ENCODE measurements around the gene TMEM245.
"Not testable (repeated sequence)": the region's sequence is repeated elsewhere in the genome, so short reads cannot be mapped to it uniquely, and the experiment has no call there.

TMEM245 gene

DNA sequence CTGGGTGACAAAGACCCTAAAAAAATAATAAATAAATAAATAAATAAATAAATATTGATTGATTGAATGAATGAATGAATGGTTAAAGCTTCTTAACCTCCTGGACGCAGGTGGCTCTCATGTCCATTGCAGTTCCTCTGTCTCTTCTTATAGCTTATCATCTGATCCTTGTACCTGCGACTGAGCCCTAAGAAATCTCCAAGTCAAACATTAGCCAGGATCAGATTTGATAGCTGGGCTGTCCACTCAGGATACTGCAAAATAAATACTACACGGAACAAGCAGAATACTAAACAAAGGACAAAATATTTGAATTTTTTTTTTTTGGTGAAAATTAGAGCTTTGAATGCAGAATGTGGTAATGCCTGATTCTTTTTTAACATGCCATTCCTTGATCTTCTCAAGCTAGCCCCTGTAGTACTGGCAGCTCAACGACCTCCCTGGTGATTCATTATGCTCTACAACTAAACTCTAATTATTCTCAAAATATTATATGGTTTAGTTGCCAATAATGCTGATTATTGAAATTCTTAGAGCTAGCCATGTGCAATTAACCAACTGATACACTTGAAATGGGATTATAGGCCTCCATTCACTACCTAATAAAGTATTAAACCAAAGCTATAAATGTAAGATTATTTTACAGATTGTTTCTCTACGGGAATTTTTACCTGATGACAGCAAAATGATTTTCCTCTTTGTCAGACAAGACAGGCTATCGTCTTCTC is 9.9 kb upstream of the TMEM245 start:
- Histone ChIP-seq H3K9me3 (ENCODE audit: control insufficient read depth, insufficient read depth, low read length) (no peaks in the 10 kb centered on the region), H3K4me1 (ENCODE audit: control insufficient read depth, insufficient read depth, low read length) (no peaks in the 10 kb centered on the region), H3K9ac (ENCODE audit: low read depth, low read length) (no peak overlapping the region), H3K4me3 (ENCODE audit: low read depth, low read length) (no peak overlapping the region), H3K27me3 (ENCODE audit: control insufficient read depth, insufficient read depth, low read length) (no peaks in the 10 kb centered on the region), H3K36me3 (ENCODE audit: control insufficient read depth, insufficient read depth, low read length) (no peaks in the 10 kb centered on the region)

DNA sequence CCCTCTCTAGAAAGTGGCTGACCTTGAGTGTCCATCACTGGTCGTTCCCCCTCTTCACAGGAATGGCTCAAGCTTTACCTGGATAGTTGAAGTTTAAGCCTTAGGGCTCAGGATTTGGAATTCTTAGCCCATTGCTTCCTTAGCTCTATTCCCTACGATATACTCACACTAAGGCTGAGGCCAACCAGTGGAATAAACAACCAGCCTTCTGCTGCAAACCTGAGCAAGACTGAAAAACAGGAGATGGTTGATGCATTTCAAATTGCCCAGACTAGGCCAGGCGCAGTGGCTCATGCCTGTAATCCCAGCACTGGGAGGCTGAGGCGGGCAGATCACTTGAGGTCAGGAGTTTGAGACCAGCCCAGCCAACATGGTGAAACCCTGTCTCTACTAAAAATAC is 6.9 kb upstream of the TMEM245 start:
- H3K4me1 ChIP-seq (ENCODE audit: control insufficient read depth, insufficient read depth, low read length); H3K9ac ChIP-seq (ENCODE audit: low read depth, low read length); H3K4me3 ChIP-seq (ENCODE audit: low read depth, low read length); H3K27me3 ChIP-seq (ENCODE audit: control insufficient read depth, insufficient read depth, low read length); H3K36me3 ChIP-seq (ENCODE audit: control insufficient read depth, insufficient read depth, low read length); H3K9me3 ChIP-seq (ENCODE audit: control insufficient read depth, insufficient read depth, low read length): not testable (repeated sequence)

DNA sequence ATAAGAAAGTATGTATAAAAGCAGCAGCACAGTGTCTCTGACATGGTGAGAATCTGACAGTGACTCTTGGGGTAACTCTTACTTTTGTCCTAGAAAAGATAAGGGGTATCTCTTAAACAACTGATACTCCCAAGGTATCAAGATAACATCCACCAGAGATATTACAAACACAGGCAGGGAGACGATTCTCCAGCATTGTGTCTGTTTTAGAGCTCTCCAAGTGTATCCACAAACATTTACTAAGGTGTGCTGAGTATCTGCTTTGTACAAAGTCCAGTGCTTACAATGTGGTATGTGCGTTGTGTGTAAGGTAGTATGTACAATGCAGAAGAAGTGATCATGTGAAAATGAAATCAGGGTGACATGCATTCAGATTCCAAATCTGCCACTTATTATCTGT is 4.4 kb upstream of the TMEM245 start:
- no peak overlapping the region for H3K9ac ChIP-seq (ENCODE audit: low read depth, low read length)
- H3K4me3 ChIP-seq (ENCODE audit: low read depth, low read length), result no peak overlapping the region
- no peaks in the 10 kb centered on the region for H3K36me3 ChIP-seq (ENCODE audit: control insufficient read depth, insufficient read depth, low read length)
- H3K9me3 ChIP-seq (ENCODE audit: control insufficient read depth, insufficient read depth, low read length), result no peaks in the 10 kb centered on the region
- no peaks in the 10 kb centered on the region for H3K27me3 ChIP-seq (ENCODE audit: control insufficient read depth, insufficient read depth, low read length)
- peaks cover 12% of the 10 kb centered on the region for H3K4me1 ChIP-seq (ENCODE audit: control insufficient read depth, insufficient read depth, low read length)

DNA sequence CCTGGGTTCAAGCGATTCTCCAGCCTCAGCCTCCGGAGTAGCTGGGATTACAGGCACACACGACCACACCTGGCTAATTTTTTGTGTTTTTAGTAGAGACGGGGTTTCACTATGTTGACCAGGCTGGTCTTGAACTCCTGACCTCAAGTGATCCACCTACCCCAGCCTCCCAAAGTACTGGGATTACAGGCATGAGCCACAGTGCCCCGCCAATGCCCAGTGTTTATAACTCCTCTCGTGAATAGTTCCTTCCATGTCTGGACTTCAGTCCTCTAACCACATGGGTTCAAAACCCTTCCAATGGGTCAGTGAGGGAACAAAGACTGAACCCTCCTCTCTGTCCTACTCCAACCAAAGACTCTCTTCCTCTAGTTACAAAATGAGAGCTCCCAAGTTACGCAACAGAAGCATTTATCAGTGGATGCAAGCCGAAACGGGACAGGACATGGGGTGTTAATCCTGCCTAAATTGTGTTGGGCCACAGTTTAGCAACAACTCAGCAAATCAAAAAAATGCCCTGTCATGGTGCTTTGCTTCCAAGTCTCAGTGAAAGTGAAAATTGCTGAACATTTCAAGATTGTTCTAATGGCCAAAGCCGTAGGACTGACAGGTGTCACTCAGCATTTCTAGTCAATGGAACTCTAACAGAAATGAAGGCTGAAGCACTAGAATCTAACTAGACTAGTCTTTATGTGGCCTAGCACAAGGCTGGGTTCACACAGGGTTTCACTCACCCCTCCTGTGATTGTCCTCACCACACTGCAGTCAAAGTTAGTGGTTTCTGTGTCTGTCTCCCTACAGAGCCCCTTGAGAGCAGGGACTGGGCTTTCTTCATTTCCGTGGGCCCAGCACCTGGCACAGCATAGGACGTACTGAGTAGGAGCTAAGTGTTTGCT is 3.2 kb upstream of the TMEM245 start:
- Histone ChIP-seq H3K9ac (ENCODE audit: low read depth, low read length) (no peak overlapping the region), H3K4me3 (ENCODE audit: low read depth, low read length) (no peak overlapping the region), H3K27me3 (ENCODE audit: control insufficient read depth, insufficient read depth, low read length) (no peaks in the 10 kb centered on the region), H3K36me3 (ENCODE audit: control insufficient read depth, insufficient read depth, low read length) (no peaks in the 10 kb centered on the region), H3K9me3 (ENCODE audit: control insufficient read depth, insufficient read depth, low read length) (no peaks in the 10 kb centered on the region), H3K4me1 (ENCODE audit: control insufficient read depth, insufficient read depth, low read length) (peaks cover 12% of the 10 kb centered on the region)

DNA sequence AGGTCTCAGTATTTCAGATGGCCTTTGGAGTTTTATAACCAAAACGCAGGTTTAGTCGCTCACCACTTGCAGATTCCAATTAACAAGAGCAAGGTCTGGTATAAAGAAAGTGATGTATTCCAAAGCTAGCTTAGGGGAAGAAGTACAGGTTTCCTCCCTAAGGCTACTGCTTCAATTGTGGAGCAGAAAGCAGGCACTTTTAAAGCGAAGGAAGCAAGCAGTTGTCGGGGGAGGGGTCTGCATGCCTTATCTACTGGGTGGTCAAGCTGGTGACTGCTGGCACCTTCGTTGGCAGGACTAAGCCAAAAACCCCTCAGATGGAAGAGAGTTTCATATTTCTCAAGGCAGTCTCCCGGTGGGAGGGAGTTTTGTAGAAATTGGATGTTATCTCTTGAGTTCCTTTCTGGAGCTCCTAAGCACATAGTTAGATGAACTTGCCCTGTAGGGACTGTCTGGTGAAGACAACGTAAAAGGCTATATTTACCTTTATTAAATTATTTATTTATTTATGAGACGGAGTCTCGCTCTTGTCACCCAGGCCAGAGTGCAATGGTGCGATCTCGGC is 1.6 kb upstream of the TMEM245 start:
- no peak overlapping the region for H3K4me3 ChIP-seq (ENCODE audit: low read depth, low read length)
- H3K4me1 ChIP-seq (ENCODE audit: control insufficient read depth, insufficient read depth, low read length), result peaks cover 12% of the 10 kb centered on the region
- H3K27me3 ChIP-seq (ENCODE audit: control insufficient read depth, insufficient read depth, low read length), result no peaks in the 10 kb centered on the region
- no peaks in the 10 kb centered on the region for H3K9me3 ChIP-seq (ENCODE audit: control insufficient read depth, insufficient read depth, low read length)
- H3K36me3 ChIP-seq (ENCODE audit: control insufficient read depth, insufficient read depth, low read length), result no peaks in the 10 kb centered on the region
- H3K9ac ChIP-seq (ENCODE audit: low read depth, low read length), result no peak overlapping the region

DNA sequence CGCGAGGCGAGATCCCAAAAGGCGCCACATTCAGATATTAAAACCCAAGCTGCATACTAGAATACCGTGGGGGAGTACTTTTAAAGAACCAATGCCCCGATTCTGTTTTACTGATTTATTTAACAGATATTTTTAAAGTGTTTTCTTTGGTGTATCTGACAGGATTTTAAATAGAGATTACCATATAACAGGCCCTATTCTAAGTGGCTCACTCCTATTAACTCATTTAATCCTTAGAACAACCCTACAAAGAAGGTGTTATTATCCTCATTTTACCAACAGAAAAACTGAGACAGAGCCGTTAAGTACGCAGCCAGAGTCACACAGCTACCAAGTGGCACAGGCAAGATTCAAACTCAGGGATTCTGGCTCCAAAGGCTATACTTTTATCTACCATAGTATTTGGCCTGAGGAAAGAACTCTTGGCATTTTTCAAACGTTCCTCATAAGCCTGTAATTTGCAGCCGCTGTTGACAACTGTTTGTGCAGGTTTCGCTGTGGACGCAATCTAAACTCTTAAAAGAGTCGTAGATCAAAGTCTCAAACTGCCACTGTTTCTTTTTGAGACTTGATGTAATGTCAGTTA is 550 bp upstream of the TMEM245 start:
- peak overlapping the region; percentile 66 for H3K9ac ChIP-seq (ENCODE audit: low read depth, low read length)
- peak overlapping the region; percentile 42 for H3K4me3 ChIP-seq (ENCODE audit: low read depth, low read length)
- peaks cover 14% of the 10 kb centered on the region for H3K4me1 ChIP-seq (ENCODE audit: control insufficient read depth, insufficient read depth, low read length)

DNA sequence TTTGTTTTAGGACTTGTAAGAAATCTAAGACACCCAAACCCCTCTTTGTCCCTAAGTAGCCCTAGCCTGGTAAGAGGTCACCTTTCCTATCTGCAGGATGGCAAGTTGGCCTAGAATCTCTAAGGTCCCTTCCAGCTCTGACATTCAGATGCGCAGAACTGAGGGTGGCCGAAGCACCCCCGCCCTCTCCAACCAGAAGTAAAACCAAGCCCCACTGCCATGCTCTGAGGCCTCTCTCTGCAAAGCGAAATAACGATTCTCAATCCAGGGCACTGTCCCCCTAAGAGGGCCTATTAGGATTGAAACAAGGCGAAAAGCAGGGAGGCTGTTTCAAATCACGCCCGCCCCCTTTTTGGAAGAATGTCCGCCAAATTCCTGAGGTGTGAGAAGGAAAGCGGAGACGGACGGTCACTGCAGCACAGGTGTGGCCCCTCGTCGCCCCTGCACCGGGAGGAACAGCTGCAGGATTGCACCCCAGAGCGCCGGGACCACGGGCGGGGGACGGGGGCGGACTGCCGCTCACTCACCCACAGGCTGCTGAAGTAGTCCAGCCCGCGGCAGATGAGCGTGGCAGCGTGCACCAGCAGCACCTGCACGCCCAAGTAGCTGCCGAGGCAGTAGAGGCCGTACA is 824 bp downstream of the TMEM245 start:
- H3K9ac ChIP-seq (ENCODE audit: low read depth, low read length), result peak overlapping the region; percentile 88
- H3K9me3 ChIP-seq (ENCODE audit: control insufficient read depth, insufficient read depth, low read length), result no peaks in the 10 kb centered on the region
- peaks cover 20% of the 10 kb centered on the region for H3K4me1 ChIP-seq (ENCODE audit: control insufficient read depth, insufficient read depth, low read length)
- H3K4me3 ChIP-seq (ENCODE audit: low read depth, low read length), result peak overlapping the region; percentile 76
- H3K36me3 ChIP-seq (ENCODE audit: control insufficient read depth, insufficient read depth, low read length), result no peaks in the 10 kb centered on the region
- H3K27me3 ChIP-seq (ENCODE audit: control insufficient read depth, insufficient read depth, low read length), result no peaks in the 10 kb centered on the region

More for the DNA sequence above, 550 bp upstream of the TMEM245 start:
- Histone ChIP-seq H3K9me3 (ENCODE audit: control insufficient read depth, insufficient read depth, low read length) (no peaks in the 10 kb centered on the region), H3K36me3 (ENCODE audit: control insufficient read depth, insufficient read depth, low read length) (no peaks in the 10 kb centered on the region), H3K27me3 (ENCODE audit: control insufficient read depth, insufficient read depth, low read length) (no peaks in the 10 kb centered on the region)

DNA sequence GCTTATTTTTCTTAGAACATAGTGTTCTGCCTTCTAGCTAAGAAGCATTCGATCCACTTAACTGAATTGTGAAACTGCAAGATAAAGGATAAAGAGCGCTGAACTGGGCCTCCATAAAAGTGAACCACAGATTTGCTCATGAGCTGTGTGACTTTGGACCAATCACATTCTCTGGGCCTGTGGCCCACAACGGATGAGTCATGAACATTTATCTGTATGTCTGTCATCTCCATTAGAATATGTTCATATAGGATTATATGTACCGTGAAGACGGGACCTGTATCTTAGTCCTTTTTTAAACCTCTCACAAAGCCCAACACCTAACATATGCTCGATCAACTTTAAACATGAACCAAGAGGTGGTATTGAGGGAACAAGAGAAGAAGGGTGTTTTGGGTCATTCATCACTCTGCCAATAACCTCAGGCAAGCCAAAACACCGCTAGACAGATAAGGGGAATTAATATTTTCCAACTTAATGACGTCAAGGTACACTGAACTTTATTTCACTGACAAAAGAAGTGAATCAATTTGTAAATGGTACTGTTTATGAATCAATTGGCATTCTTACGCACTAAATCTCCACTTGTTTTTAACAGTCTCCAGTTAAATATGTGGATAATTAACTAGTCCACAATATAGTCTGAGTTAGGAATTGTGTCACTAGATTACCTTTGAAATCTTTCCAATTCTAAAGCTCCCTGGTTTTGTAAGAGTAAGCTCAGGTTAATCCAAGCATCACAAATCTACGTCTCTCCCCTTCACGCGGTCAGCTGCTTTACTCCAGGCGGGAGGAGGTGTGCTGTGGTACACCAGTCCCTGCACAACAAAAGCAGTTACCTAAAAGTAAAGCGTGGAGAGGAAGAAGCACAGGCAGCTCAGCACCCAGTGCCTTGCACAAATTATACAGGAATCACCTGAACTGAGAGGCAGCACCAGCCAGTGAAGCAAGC is 1.6 kb downstream of the TMEM245 start:
- H3K4me3 ChIP-seq (ENCODE audit: low read depth, low read length), result peak overlapping the region; percentile 76
- peak overlapping the region; percentile 88 for H3K9ac ChIP-seq (ENCODE audit: low read depth, low read length)
- H3K27me3 ChIP-seq (ENCODE audit: control insufficient read depth, insufficient read depth, low read length), result no peaks in the 10 kb centered on the region
- H3K4me1 ChIP-seq (ENCODE audit: control insufficient read depth, insufficient read depth, low read length), result peaks cover 20% of the 10 kb centered on the region
- no peaks in the 10 kb centered on the region for H3K36me3 ChIP-seq (ENCODE audit: control insufficient read depth, insufficient read depth, low read length)
- H3K9me3 ChIP-seq (ENCODE audit: control insufficient read depth, insufficient read depth, low read length), result no peaks in the 10 kb centered on the region

- H3K4me1 ChIP-seq (ENCODE audit: control insufficient read depth, insufficient read depth, low read length), result peaks cover 16% of the 10 kb centered on the region
- no peak overlapping the region for H3K9ac ChIP-seq (ENCODE audit: low read depth, low read length)
- no peak overlapping the region for H3K4me3 ChIP-seq (ENCODE audit: low read depth, low read length)
- H3K27me3 ChIP-seq (ENCODE audit: control insufficient read depth, insufficient read depth, low read length), result no peaks in the 10 kb centered on the region
- H3K9me3 ChIP-seq (ENCODE audit: control insufficient read depth, insufficient read depth, low read length), result no peaks in the 10 kb centered on the region
- no peaks in the 10 kb centered on the region for H3K36me3 ChIP-seq (ENCODE audit: control insufficient read depth, insufficient read depth, low read length)
Observed at GRCh38 chr9:109115931-109116526, 3.7 kb downstream of the TMEM245 start.

DNA sequence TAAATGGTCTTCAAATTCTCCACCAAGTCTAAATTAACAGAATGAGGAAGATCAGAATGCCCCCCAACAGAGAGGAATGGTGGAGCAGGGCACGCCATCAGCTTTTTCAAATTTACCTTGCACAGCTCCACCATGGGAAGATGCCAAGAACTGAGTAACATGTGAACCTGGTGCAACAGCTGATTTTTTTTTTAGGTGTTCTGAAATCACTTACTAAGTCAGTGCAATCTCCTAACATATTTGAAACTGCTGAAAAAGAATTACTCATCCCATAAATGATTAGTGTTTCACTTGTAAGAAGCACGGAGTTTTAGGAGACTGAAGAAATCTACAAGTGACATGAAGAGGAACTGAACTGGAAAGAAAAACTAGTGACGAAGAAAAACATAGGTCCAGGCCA is 5.1 kb downstream of the TMEM245 start:
- H3K27me3 ChIP-seq (ENCODE audit: control insufficient read depth, insufficient read depth, low read length), result no peaks in the 10 kb centered on the region
- H3K9ac ChIP-seq (ENCODE audit: low read depth, low read length), result no peak overlapping the region
- peaks cover 8% of the 10 kb centered on the region for H3K4me1 ChIP-seq (ENCODE audit: control insufficient read depth, insufficient read depth, low read length)
- H3K4me3 ChIP-seq (ENCODE audit: low read depth, low read length), result no peak overlapping the region
- H3K36me3 ChIP-seq (ENCODE audit: control insufficient read depth, insufficient read depth, low read length), result no peaks in the 10 kb centered on the region
- H3K9me3 ChIP-seq (ENCODE audit: control insufficient read depth, insufficient read depth, low read length), result no peaks in the 10 kb centered on the region
